Trophoblast cell (in vitro differentiated cells and primary cell): ENCODE results near the gene COX6A2.

Source experiments
- DNase-seq, 2 donors: peaks; one replicate each; pipeline ENCODE4 v3.0.0-alpha.2; 2016
- H2AFZ ChIP-seq: 2 replicates; pipeline ENCODE4 v1.6.1; 2013; ENCODE audit warnings: low read length, moderate library complexity, mild to moderate bottlenecking; ENCODE audit not compliant: insufficient read depth, poor library complexity
- H2AK5ac ChIP-seq: 2 replicates; pipeline ENCODE4 v1.6.1; 2013; ENCODE audit warnings: mild to moderate bottlenecking, low read length
- H2BK120ac ChIP-seq: 2 replicates; pipeline ENCODE4 v1.6.1; 2013; ENCODE audit warnings: low read length, mild to moderate bottlenecking, moderate library complexity; ENCODE audit not compliant: insufficient read depth, poor library complexity
- H2BK12ac ChIP-seq: 2 replicates; pipeline ENCODE4 v1.6.1; 2013; ENCODE audit warnings: mild to moderate bottlenecking, low read length, moderate library complexity
- H2BK5ac ChIP-seq: 2 replicates; pipeline ENCODE4 v1.6.1; 2013; ENCODE audit warnings: low read length, low read depth, moderate library complexity, mild to moderate bottlenecking; ENCODE audit not compliant: poor library complexity
- H3K14ac ChIP-seq: 2 replicates; pipeline ENCODE4 v1.6.1; 2013; ENCODE audit warnings: mild to moderate bottlenecking, low read length
- H3K18ac ChIP-seq: 2 replicates; pipeline ENCODE4 v1.6.1; 2013; ENCODE audit warnings: mild to moderate bottlenecking, low read length
- H3K23ac ChIP-seq: 2 replicates; pipeline ENCODE4 v1.6.1; 2013; ENCODE audit warnings: low read length
- H3K27ac ChIP-seq: 2 replicates; pipeline ENCODE4 v1.5.1; 2013; ENCODE audit warnings: low read depth, mild to moderate bottlenecking, inconsistent platforms, low read length, moderate library complexity
- H3K27me3 ChIP-seq: 2 replicates; pipeline ENCODE4 v1.6.1; 2013; ENCODE audit warnings: inconsistent platforms, mild to moderate bottlenecking, low read length, moderate library complexity; ENCODE audit not compliant: insufficient read depth
- H3K36me3 ChIP-seq, 2 experiments: 1 replicate in 1 of 2; 2 replicates in 1 of 2; pipeline ENCODE4 v1.6.1; 2013; ENCODE audit warnings: low read length in 2 of 2, mild to moderate bottlenecking in 2 of 2, moderate library complexity in 1 of 2; ENCODE audit not compliant: insufficient read depth in 2 of 2, control insufficient read depth in 1 of 2
- H3K4ac ChIP-seq: 2 replicates; pipeline ENCODE4 v1.6.1; 2013; ENCODE audit warnings: low read depth, mild to moderate bottlenecking, low read length, moderate library complexity
- H3K4me1 ChIP-seq, 2 experiments: 1 replicate in 1 of 2; 2 replicates in 1 of 2; pipeline ENCODE4 v1.6.1; 2013; ENCODE audit warnings: low read length in 2 of 2, mild to moderate bottlenecking in 2 of 2, moderate library complexity in 1 of 2; ENCODE audit not compliant: insufficient read depth in 2 of 2, control insufficient read depth in 1 of 2
- H3K4me2 ChIP-seq: 2 replicates; pipeline ENCODE4 v1.6.1; 2013; ENCODE audit warnings: inconsistent platforms, mild to moderate bottlenecking, low read length, moderate library complexity
- H3K4me3 ChIP-seq: 2 replicates; pipeline ENCODE4 v1.5.1; 2013; ENCODE audit warnings: mild to moderate bottlenecking, low read depth, low read length, inconsistent platforms
- H3K79me1 ChIP-seq: one replicate; pipeline ENCODE4 v1.6.1; 2013; ENCODE audit warnings: low read length
- H3K79me2 ChIP-seq: 2 replicates; pipeline ENCODE4 v1.6.1; 2013; ENCODE audit warnings: low read length, mild to moderate bottlenecking; ENCODE audit not compliant: control insufficient read depth, insufficient read depth, poor library complexity
- H3K9ac ChIP-seq: 2 replicates; pipeline ENCODE4 v1.6.1; 2013; ENCODE audit warnings: mild to moderate bottlenecking, low read length
- H3K9me3 ChIP-seq: 2 replicates; pipeline ENCODE4 v1.6.1; 2013; ENCODE audit warnings: low read depth, mild to moderate bottlenecking, control low read depth, inconsistent platforms, low read length; ENCODE audit not compliant: insufficient read depth
- H4K12ac ChIP-seq: 2 replicates; pipeline ENCODE4 v1.6.1; 2013; ENCODE audit warnings: low read depth, mild to moderate bottlenecking, low read length, moderate library complexity
- H4K8ac ChIP-seq: 2 replicates; pipeline ENCODE4 v1.6.1; 2013; ENCODE audit warnings: low read depth, mild to moderate bottlenecking, low read length, moderate library complexity
- H4K91ac ChIP-seq: one replicate; pipeline ENCODE4 v1.6.1; 2013; ENCODE audit warnings: low read depth, mild to moderate bottlenecking, low read length, moderate library complexity
- WGBS: extraction: QIAGEN DNeasy Blood & Tissue Kit; methylation state at CpG from one replicate; pipeline ENCODE4 v1.1.7; 2013; ENCODE audit warnings: missing lambda C conversion rate; ENCODE audit not compliant: insufficient read length, insufficient coverage; ENCODE audit errors: extremely low coverage; 5-methylcytosine and 5-hydroxymethylcytosine counted together

The COX6A2 gene

GRCh38 chr16:31423241-31423640 is 4.9 kb downstream of the COX6A2 start:
- Histone ChIP-seq H3K9me3 (peaks cover 6% of the 10 kb centered on the region), H2BK120ac (no peak overlapping the region), H3K79me2 (no peaks in the 10 kb centered on the region), H3K79me1 (no peaks in the 10 kb centered on the region), H2AFZ (no peak overlapping the region), H3K27me3 (no peaks in the 10 kb centered on the region), H3K18ac (no peak overlapping the region), H2AK5ac (no peak overlapping the region), H4K8ac (no peak overlapping the region), H3K27ac (no peak overlapping the region), H4K91ac (no peak overlapping the region), H3K4ac (no peak overlapping the region), H3K36me3 (no peaks in the 10 kb centered on the region), H2BK12ac (no peak overlapping the region), H2BK5ac (no peak overlapping the region), H4K12ac (no peak overlapping the region), H3K9ac (no peak overlapping the region), H3K4me2 (no peak overlapping the region), H3K4me3 (no peak overlapping the region), H3K4me1 (no peaks in the 10 kb centered on the region), H3K14ac (no peak overlapping the region), H3K23ac (no peak overlapping the region)
- DNase-seq, result no peak
- WGBS, result no CpG with 5 or more reads among the region's 3 CpGs

GRCh38 chr16:31421587-31421986 is 6.6 kb downstream of the COX6A2 start:
- H3K23ac ChIP-seq, result no peak overlapping the region
- no peak overlapping the region for H3K4ac ChIP-seq
- no peak overlapping the region for H4K91ac ChIP-seq
- H3K4me3 ChIP-seq, result no peak overlapping the region
- H3K79me1 ChIP-seq, result no peaks in the 10 kb centered on the region
- H3K27me3 ChIP-seq, result no peaks in the 10 kb centered on the region
- H2BK12ac ChIP-seq, result no peak overlapping the region
- no peak overlapping the region for H2AFZ ChIP-seq
- H3K27ac ChIP-seq, result no peak overlapping the region
- peaks cover 1% of the 10 kb centered on the region for H3K9me3 ChIP-seq
- no peak overlapping the region for H4K12ac ChIP-seq
- no peak overlapping the region for H3K9ac ChIP-seq
- no peak overlapping the region for H2BK5ac ChIP-seq
- H3K4me2 ChIP-seq, result no peak overlapping the region
- no peak overlapping the region for H2BK120ac ChIP-seq
- H3K4me1 ChIP-seq, result no peaks in the 10 kb centered on the region
- no peak overlapping the region for H3K18ac ChIP-seq
- no peaks in the 10 kb centered on the region for H3K36me3 ChIP-seq
- no peaks in the 10 kb centered on the region for H3K79me2 ChIP-seq
- H2AK5ac ChIP-seq, result no peak overlapping the region
- no CpG with 5 or more reads among the region's 6 CpGs for WGBS
- H3K14ac ChIP-seq, result no peak overlapping the region
- no peak for DNase-seq
- no peak overlapping the region for H4K8ac ChIP-seq

GRCh38 chr16:31420037-31420436 is 8.1 kb downstream of the COX6A2 start:
- Histone ChIP-seq H3K14ac (no peak overlapping the region), H2BK120ac (no peak overlapping the region), H3K79me1 (no peaks in the 10 kb centered on the region), H2BK12ac (no peak overlapping the region), H3K9me3 (peaks cover 5% of the 10 kb centered on the region), H3K27ac (no peak overlapping the region), H4K91ac (no peak overlapping the region), H4K8ac (no peak overlapping the region), H3K23ac (no peak overlapping the region), H3K4me1 (no peaks in the 10 kb centered on the region), H2AFZ (no peak overlapping the region), H3K4me2 (no peak overlapping the region), H3K27me3 (no peaks in the 10 kb centered on the region), H2BK5ac (no peak overlapping the region), H2AK5ac (no peak overlapping the region), H3K9ac (no peak overlapping the region), H4K12ac (no peak overlapping the region), H3K36me3 (no peaks in the 10 kb centered on the region), H3K18ac (no peak overlapping the region), H3K79me2 (no peaks in the 10 kb centered on the region), H3K4me3 (no peak overlapping the region), H3K4ac (no peak overlapping the region)
- WGBS, result no CpG with 5 or more reads among the region's 3 CpGs
- no peak for DNase-seq

- Histone ChIP-seq H3K4ac (no peak overlapping the region), H3K9me3 (peaks cover 13% of the 10 kb centered on the region), H3K4me1 (no peaks in the 10 kb centered on the region), H4K12ac (no peak overlapping the region), H3K27me3 (no peaks in the 10 kb centered on the region), H3K4me3 (no peak overlapping the region), H3K23ac (no peak overlapping the region), H4K8ac (no peak overlapping the region), H2BK120ac (no peak overlapping the region), H3K36me3 (no peaks in the 10 kb centered on the region), H3K79me1 (no peaks in the 10 kb centered on the region), H3K79me2 (no peaks in the 10 kb centered on the region), H2BK12ac (no peak overlapping the region), H3K14ac (no peak overlapping the region), H3K18ac (no peak overlapping the region), H2AK5ac (no peak overlapping the region), H2AFZ (no peak overlapping the region), H4K91ac (no peak overlapping the region), H3K4me2 (no peak overlapping the region), H3K27ac (no peak overlapping the region), H3K9ac (no peak overlapping the region), H2BK5ac (no peak overlapping the region)
- no CpG with 5 or more reads among the region's 5 CpGs for WGBS
- DNase-seq, result no peak
These were observed 10.2 kb downstream of the COX6A2 start for GRCh38 chr16:31417916-31418315.
